Transverse colon (tissue), 4 donors: Measurements from ENCODE around the gene SH2D7. TPM values are rescaled to one million over a fixed set of nuclear protein-coding genes. Genes with fewer than 3 reads are reported as not detected.

Experiments
- DNase-seq: peaks from one replicate; pipeline ENCODE4 v3.0.0-alpha.2; 2019
- H3K27ac ChIP-seq, 4 donors: fragments of 200-600 bp; sonication (generic); 2 replicates each; pipeline ENCODE4 v1.5.1; 2016 to 2018; ENCODE audit warnings: inconsistent platforms in 4 of 4
- H3K27me3 ChIP-seq: fragments of 200-600 bp; sonication (generic); 2 replicates; pipeline ENCODE4 v1.5.1; 2017; ENCODE audit warnings: inconsistent platforms
- H3K36me3 ChIP-seq, 4 donors: fragments of 200-600 bp; sonication (generic); 2 replicates each; pipeline ENCODE4 v1.5.1; 2017 to 2019; ENCODE audit warnings: inconsistent platforms in 4 of 4
- H3K4me1 ChIP-seq, 4 donors: fragments of 200-600 bp; sonication (generic); 2 replicates each; pipeline ENCODE4 v1.5.1; 2017 to 2020; ENCODE audit warnings: inconsistent platforms in 4 of 4
- H3K4me3 ChIP-seq, 4 donors: fragments of 200-600 bp; sonication (generic); 1 replicate in 1 of 4; 2 replicates in 3 of 4; pipeline versions ENCODE4 v1.5.1 to v1.6.1; 2017 to 2019; ENCODE audit warnings: inconsistent platforms in 4 of 4
- H3K9me3 ChIP-seq, 2 donors: fragments of 200-600 bp; sonication (generic); 2 replicates each; pipeline ENCODE4 v1.5.1; 2017 to 2019; ENCODE audit warnings: inconsistent platforms in 2 of 2
- CTCF ChIP-seq, 5 experiments: fragments of 200-600 bp in 3 of 5; fragments of 450-650 bp in 2 of 5; sonication (generic) in 3 of 5; IDR thresholded peaks; 1 replicate in 2 of 5; 2 replicates in 3 of 5; pipeline ENCODE4 v1.5.1; 2016 to 2017; ENCODE audit warnings: antibody characterized with exemption in 5 of 5, inconsistent platforms in 3 of 5, mild to moderate bottlenecking in 2 of 5, moderate library complexity in 1 of 5
- EP300 ChIP-seq: sonication (generic); formaldehyde crosslinking; IDR thresholded peaks from one replicate; pipeline ENCODE4 v1.6.1; 2017; ENCODE audit warnings: antibody characterized with exemption, low read depth
- POLR2A ChIP-seq: fragments of 450-650 bp; IDR thresholded peaks from one replicate; pipeline ENCODE4 v1.6.1; 2016; ENCODE audit warnings: antibody characterized with exemption, mild to moderate bottlenecking, moderate library complexity
- POLR2AphosphoS5 ChIP-seq, 3 donors: sonication (generic); formaldehyde crosslinking; IDR thresholded peaks; one replicate each; pipeline ENCODE4 v1.6.1; 2016; ENCODE audit warnings: antibody characterized with exemption in 3 of 3
- WGBS, 2 donors: methylation state at CpG; one replicate each; pipeline ENCODE4 v1.1.5; 2018; ENCODE audit warnings: low coverage in 1 of 2; 5-methylcytosine and 5-hydroxymethylcytosine counted together
- in situ Hi-C, 4 donors: fragments of 200-750 bp; cut with MboI; loops; one replicate each; pipeline versions ENCODE4 v1.15.0 to v1.15.1; 2017; ENCODE audit warnings: low sequenced_read_pairs in 3 of 4, low pct_ligation_motif_present in 1 of 4, low pct_unique_long_range_greater_than_20kb in 1 of 4
- intact Hi-C: fragments of 100-400 bp; cut with DNase I; formaldehyde crosslinking; loops from one replicate; pipeline ENCODE4 v1.15.1; 2023; ENCODE audit warnings: low total_unique reads
- total RNA-seq, 4 donors: library from RNA; depleted of rRNA; stranded (reverse); fragments of >200 nt; gene quantifications; one replicate each; pipeline ENCODE4 v1.1.0, GENCODE V29; 2016

SH2D7 gene
- total RNA-seq, 4 donors from 2014 or later, result 6.0 to 9.7 (median 9.3) TPM; not detected in 1

GRCh38 chr15:78083687-78084448 lies 8.5 kb upstream of the SH2D7 start:
- Histone ChIP-seq H3K4me1 (peaks cover 9 to 48% (median 39%) of the 10 kb centered on the region in 4 donors), H3K27ac (peak overlapping the region; percentile 54 to 67 (median 60)), H3K4me3 (no peak overlapping the region), H3K27me3 (no peaks in the 10 kb centered on the region), H3K36me3 (no peaks in the 10 kb centered on the region), H3K9me3 (no peaks in the 10 kb centered on the region)
- TF ChIP-seq CTCF (IDR thresholded peaks at IDR 0.05) (no peak), POLR2AphosphoS5 (IDR thresholded peaks at IDR 0.05) (no peak), EP300 (no peak), POLR2A (no peak)
- in situ Hi-C loops (no loop called here), intact Hi-C loops (no loop called here)
- 82% methylated on average over 6 of the region's 6 CpGs; no CpG with 5 or more reads in 1 of the 2 donors for WGBS, 2 donors
- DNase-seq, result peak; percentile 63

- H3K4me3 ChIP-seq, result no peak overlapping the region
- peaks cover 9 to 53% (median 42%) of the 10 kb centered on the region in 4 donors for H3K4me1 ChIP-seq
- no peaks in the 10 kb centered on the region for H3K9me3 ChIP-seq
- peak; percentile 58 for DNase-seq
- 55% methylated on average over 5 of the region's 5 CpGs; no CpG with 5 or more reads in 1 of the 2 donors for WGBS, 2 donors
- no peaks in the 10 kb centered on the region for H3K36me3 ChIP-seq
- in situ Hi-C loops (no loop called here), intact Hi-C loops (no loop called here)
- H3K27ac ChIP-seq, result peak overlapping the region; percentile 54 to 67 (median 60)
- H3K27me3 ChIP-seq, result no peaks in the 10 kb centered on the region
- TF ChIP-seq POLR2A (no peak), POLR2AphosphoS5 (IDR thresholded peaks at IDR 0.05) (no peak), EP300 (no peak), CTCF (IDR thresholded peaks at IDR 0.05) (no peak)
These were observed 8.0 kb upstream of the SH2D7 start for GRCh38 chr15:78084449-78084750.

GRCh38 chr15:78085928-78086327 lies 6.4 kb upstream of the SH2D7 start:
- 73 to 100% methylated on average over 1 of the region's 1 CpG for WGBS, 2 donors

GRCh38 chr15:78087951-78088772 lies 4.2 kb upstream of the SH2D7 start:
- Histone ChIP-seq H3K9me3 (no peaks in the 10 kb centered on the region), H3K27ac (peak overlapping the region; percentile 53 to 75 (median 70)), H3K4me1 (peaks cover 0 to 51% (median 43%) of the 10 kb centered on the region in 4 donors), H3K4me3 (no peak overlapping the region), H3K27me3 (no peaks in the 10 kb centered on the region), H3K36me3 (no peaks in the 10 kb centered on the region)
- TF ChIP-seq EP300 (no peak), POLR2A (no peak), POLR2AphosphoS5 (IDR thresholded peaks at IDR 0.05) (no peak), CTCF (IDR thresholded peaks at IDR 0.05) (no peak)
- in situ Hi-C loops (no loop called here), intact Hi-C loops (no loop called here)
- peak; percentile 35 for DNase-seq
- WGBS, 2 donors, result 56% methylated on average over 12 of the region's 12 CpGs; no CpG with 5 or more reads in 1 of the 2 donors

More at GRCh38 chr15:78085928-78086327, 6.4 kb upstream of the SH2D7 start:
- in situ Hi-C loops, result no loop called here
- H3K4me3 ChIP-seq, result no peak overlapping the region
- H3K36me3 ChIP-seq, result no peaks in the 10 kb centered on the region
- TF ChIP-seq POLR2A, result no peak
- H3K9me3 ChIP-seq, result no peaks in the 10 kb centered on the region
- intact Hi-C loops, result no loop called here
- DNase-seq, result no peak
- H3K4me1 ChIP-seq, result peaks cover 9 to 55% (median 43%) of the 10 kb centered on the region in 4 donors
- no peaks in the 10 kb centered on the region for H3K27me3 ChIP-seq
- H3K27ac ChIP-seq, result no peak overlapping the region
